Smooth muscle cell (in vitro differentiated cells): ENCODE results near the gene ZNF326. TPM values are rescaled to one million over a fixed set of nuclear protein-coding genes. Genes with fewer than 3 reads are reported as not detected.
A peak's percentile ranks its signal among the peaks of the same experiment; 100 is the strongest.

Experiments used
- DNase-seq: peaks from one replicate; lab custom pipeline; 2025; ENCODE audit not compliant: unreplicated experiment; lab: John Stamatoyannopoulos, UW
- H2AFZ ChIP-seq: fragments of 200-600 bp; sonication (generic); 2 replicates; pipeline ENCODE4 v1.6.0; 2016; ENCODE audit warnings: antibody characterized with exemption, low read depth, mild to moderate bottlenecking
- H3F3A ChIP-seq: fragments of 200-600 bp; sonication (generic); 2 replicates; pipeline ENCODE4 v1.6.0; 2017; ENCODE audit warnings: antibody characterized with exemption, low read depth
- H3K27ac ChIP-seq: fragments of 200-600 bp; sonication (generic); 2 replicates; pipeline ENCODE4 v1.5.1; 2016; ENCODE audit warnings: low read depth, mild to moderate bottlenecking
- H3K27me3 ChIP-seq: fragments of 200-600 bp; sonication (generic); 2 replicates; pipeline ENCODE4 v1.6.1; 2016; ENCODE audit warnings: low read depth, mild to moderate bottlenecking
- H3K36me3 ChIP-seq: fragments of 200-600 bp; sonication (generic); 2 replicates; pipeline ENCODE4 v1.5.1; 2016; ENCODE audit warnings: low read depth
- H3K4me1 ChIP-seq: fragments of 200-600 bp; sonication (generic); 2 replicates; pipeline ENCODE4 v1.5.1; 2016; ENCODE audit warnings: low read depth
- H3K4me2 ChIP-seq: fragments of 200-600 bp; sonication (generic); 2 replicates; pipeline ENCODE4 v1.6.0; 2016; ENCODE audit warnings: mild to moderate bottlenecking
- H3K4me3 ChIP-seq: fragments of 200-600 bp; sonication (generic); 2 replicates; pipeline ENCODE4 v1.5.1; 2016; ENCODE audit warnings: mild to moderate bottlenecking
- H3K79me2 ChIP-seq: fragments of 200-600 bp; sonication (generic); 2 replicates; pipeline ENCODE4 v1.6.0; 2016; ENCODE audit warnings: low read depth, mild to moderate bottlenecking
- H3K9ac ChIP-seq: fragments of 200-600 bp; sonication (generic); 2 replicates; pipeline ENCODE4 v1.6.0; 2016; ENCODE audit warnings: low read depth
- H3K9me3 ChIP-seq: fragments of 200-600 bp; sonication (generic); replicated peaks from 2 replicates; pipeline ENCODE4 v1.5.1; 2016; ENCODE audit warnings: low read depth
- H4K20me1 ChIP-seq: fragments of 200-600 bp; sonication (generic); 2 replicates; pipeline ENCODE4 v1.6.0; 2016; ENCODE audit warnings: low read depth
- WGBS: methylation state at CpG from one replicate; pipeline ENCODE4 v1.1.7; 2016; ENCODE audit warnings: low lambda C conversion rate; 5-methylcytosine and 5-hydroxymethylcytosine counted together
- polyA plus RNA-seq: library from polyadenylated mRNA; unstranded; fragments of >200 nt; fragmentation: Nextera tagmentation; extraction: Ambion mirVana; gene quantifications from 2 replicates; pipeline ENCODE4 v1.2.1, GENCODE V29; 2016
- total RNA-seq: library from RNA; depleted of rRNA; stranded (reverse); fragments of >200 nt; gene quantifications from 2 replicates; pipeline ENCODE4 v1.2.3, GENCODE V29; 2014
- TF ChIP-seq, protein P1 (sequence below): fragments of 200-600 bp; sonication (generic); IDR thresholded peaks from 2 replicates; pipeline ENCODE4 v1.5.1; 2017; ENCODE audit warnings: borderline replicate concordance, mild to moderate bottlenecking, antibody characterized with exemption; ENCODE audit not compliant: insufficient read depth, poor library complexity, severe bottlenecking

ZNF326 gene
- total and polyA plus RNA-seq, 2 experiments from 2014 or later = 7.7 to 12.8 TPM

DNA sequence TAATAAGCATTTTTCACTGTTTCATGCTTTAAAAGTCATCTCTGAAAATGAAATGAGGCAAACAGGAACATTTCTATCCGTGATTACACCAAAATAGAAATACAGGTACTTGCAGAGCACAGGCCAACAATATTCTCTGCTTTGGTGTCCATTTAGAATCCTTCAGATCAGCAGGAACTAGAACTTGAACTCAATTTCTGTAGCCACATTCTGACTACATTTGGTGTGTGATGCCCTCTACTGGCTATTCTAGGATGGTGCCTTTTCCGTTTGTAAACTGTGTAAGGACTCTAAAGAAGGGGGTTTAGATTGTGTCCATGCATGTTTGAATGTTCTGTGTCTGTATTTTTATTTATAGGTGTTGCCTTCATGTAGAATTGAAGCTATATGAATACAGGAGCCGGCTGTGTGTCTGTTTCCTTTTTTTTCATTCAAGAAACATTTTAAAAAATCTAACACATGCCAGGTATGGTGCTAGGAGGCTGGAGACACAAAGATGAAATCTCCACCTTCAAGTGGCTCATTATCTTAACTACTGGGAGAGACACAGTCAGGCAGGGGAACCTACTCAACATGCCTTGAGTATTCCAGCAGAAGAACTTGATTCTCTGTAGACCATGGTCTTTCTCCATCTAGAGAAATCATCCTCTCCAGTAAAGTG is 7.6 kb upstream of the ZNF326 start:
- Histone ChIP-seq H3K4me3 (no peak overlapping the region), H3K27me3 (no peaks in the 10 kb centered on the region), H3K9me3 (no peaks in the 10 kb centered on the region), H3F3A (peaks cover 14% of the 10 kb centered on the region), H3K4me1 (peaks cover 10% of the 10 kb centered on the region), H3K79me2 (no peaks in the 10 kb centered on the region), H3K9ac (no peak overlapping the region), H2AFZ (no peak overlapping the region), H3K27ac (no peak overlapping the region), H4K20me1 (no peaks in the 10 kb centered on the region), H3K4me2 (no peak overlapping the region), H3K36me3 (no peaks in the 10 kb centered on the region)
- 0% methylated on average over 3 of the region's 3 CpGs for WGBS
- TF ChIP-seq, protein P1, sequence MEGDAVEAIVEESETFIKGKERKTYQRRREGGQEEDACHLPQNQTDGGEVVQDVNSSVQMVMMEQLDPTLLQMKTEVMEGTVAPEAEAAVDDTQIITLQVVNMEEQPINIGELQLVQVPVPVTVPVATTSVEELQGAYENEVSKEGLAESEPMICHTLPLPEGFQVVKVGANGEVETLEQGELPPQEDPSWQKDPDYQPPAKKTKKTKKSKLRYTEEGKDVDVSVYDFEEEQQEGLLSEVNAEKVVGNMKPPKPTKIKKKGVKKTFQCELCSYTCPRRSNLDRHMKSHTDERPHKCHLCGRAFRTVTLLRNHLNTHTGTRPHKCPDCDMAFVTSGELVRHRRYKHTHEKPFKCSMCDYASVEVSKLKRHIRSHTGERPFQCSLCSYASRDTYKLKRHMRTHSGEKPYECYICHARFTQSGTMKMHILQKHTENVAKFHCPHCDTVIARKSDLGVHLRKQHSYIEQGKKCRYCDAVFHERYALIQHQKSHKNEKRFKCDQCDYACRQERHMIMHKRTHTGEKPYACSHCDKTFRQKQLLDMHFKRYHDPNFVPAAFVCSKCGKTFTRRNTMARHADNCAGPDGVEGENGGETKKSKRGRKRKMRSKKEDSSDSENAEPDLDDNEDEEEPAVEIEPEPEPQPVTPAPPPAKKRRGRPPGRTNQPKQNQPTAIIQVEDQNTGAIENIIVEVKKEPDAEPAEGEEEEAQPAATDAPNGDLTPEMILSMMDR = peak; percentile 88
- DNase-seq = no peak

DNA sequence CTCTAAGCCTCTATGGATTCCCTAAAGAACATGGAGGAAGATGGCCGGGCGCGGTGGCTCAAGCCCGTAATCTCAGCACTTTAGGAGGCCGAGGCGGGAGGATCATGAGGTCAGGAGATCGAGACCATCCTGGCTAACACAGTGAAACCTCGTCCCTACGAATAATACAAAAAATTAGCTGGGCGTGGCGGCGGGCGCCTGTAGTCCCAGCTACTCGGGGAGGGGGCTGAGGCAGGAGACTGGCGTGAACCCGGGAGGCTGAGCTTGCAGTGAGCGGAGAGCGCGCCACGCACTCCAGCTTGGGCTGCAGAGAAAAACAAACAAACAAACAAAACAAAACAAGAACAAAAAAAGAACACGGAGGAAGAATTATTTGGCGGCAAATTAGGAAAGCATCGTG is 5.8 kb upstream of the ZNF326 start:
- Histone ChIP-seq H3K9ac (no peak overlapping the region), H2AFZ (no peak overlapping the region), H3K4me1 (peaks cover 10% of the 10 kb centered on the region), H3F3A (peaks cover 16% of the 10 kb centered on the region), H4K20me1 (no peaks in the 10 kb centered on the region), H3K4me2 (no peak overlapping the region), H3K79me2 (no peaks in the 10 kb centered on the region), H3K36me3 (no peaks in the 10 kb centered on the region), H3K27ac (no peak overlapping the region), H3K9me3 (no peaks in the 10 kb centered on the region), H3K4me3 (no peak overlapping the region), H3K27me3 (no peaks in the 10 kb centered on the region)
- DNase-seq = no peak
- TF ChIP-seq, protein P1 = no peak
- 96% methylated on average over 23 of the region's 23 CpGs for WGBS

DNA sequence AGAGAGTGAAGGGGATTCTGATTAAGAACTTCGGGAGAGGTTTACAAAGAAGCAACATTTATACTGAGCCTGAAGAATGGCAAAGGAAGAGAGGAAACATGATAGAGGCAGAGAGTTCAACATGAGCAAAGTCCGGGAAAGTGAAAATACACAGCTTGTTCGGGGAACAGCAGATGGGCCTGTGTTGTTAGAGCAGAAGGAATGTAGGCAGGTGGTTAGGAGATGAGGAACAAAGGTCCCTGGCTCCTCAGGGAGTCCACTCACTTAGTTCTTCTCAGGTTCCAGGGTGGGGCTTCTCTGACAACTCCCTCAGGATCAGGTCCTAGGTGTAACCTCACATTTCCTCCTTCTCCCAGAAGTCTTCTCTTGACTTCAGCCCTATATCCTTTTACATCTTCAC is 5.1 kb upstream of the ZNF326 start:
- Histone ChIP-seq H3K79me2 (no peaks in the 10 kb centered on the region), H3F3A (peaks cover 16% of the 10 kb centered on the region), H4K20me1 (no peaks in the 10 kb centered on the region), H3K36me3 (no peaks in the 10 kb centered on the region), H3K4me3 (no peak overlapping the region), H3K4me1 (peaks cover 10% of the 10 kb centered on the region), H3K9ac (no peak overlapping the region), H3K27me3 (no peaks in the 10 kb centered on the region), H3K27ac (no peak overlapping the region), H3K9me3 (no peaks in the 10 kb centered on the region), H3K4me2 (no peak overlapping the region), H2AFZ (no peak overlapping the region)
- no peak for DNase-seq
- WGBS = 89% methylated on average over 3 of the region's 3 CpGs
- TF ChIP-seq, protein P1 = no peak
